Measurements from ENCODE around the gene SNAPC5. TPM values are rescaled to one million over a fixed set of nuclear protein-coding genes. Genes with fewer than 3 reads are reported as not detected.
"Not testable (repeated sequence)": the region's sequence is repeated elsewhere in the genome, so short reads cannot be mapped to it uniquely, and the experiment has no call there.

Gene SNAPC5
- total RNA-seq, 4 donors from 2014 or later = 7.8 to 31.1 (median 16.7) TPM

GRCh38 chr15:66505430-66505811, 7.9 kb upstream of the SNAPC5 start:
- WGBS, 2 donors = 0% methylated on average over 11 of the region's 13 CpGs

DNA sequence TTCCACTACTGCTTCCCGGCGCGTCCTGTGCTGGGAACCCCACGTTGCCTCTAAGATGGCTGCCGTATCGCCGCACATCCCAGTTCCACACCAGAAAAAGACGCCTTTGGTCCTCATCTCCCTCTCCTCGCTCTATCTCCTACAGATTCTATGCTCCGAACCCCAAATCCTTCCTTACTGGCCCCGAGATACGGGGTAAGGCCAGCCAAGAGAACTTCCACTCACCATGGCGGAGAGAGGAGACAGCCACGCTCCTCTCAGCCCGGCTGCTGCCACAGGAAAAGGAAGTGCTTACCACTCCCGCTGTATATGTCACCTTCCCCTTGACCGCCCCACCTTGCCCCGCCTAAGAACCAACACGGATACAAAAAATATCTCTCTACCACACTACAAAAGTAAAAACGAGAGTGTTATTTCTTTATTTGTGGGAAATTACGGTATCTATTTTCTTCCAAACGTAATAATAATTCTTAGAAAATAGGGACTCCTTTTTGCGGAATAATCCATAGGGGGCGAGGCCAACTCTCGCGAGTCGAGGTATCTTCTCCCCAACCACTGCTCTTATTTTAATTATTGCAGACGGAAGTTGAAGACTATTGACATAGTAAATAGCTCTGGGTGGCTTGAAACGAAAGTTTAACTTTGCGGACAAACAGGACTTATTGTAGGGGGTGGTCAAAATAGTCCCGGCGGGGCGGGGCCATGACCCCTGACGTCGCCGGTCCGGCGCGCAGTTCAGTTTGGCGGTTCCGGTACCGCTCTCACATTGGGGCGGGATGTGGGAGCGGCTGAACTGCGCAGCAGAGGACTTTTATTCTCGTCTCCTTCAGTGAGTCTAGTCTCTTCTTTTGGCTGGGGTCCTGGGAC, 7.2 kb upstream of the SNAPC5 start, which contains the start of the genes RPL4 and ZWILCH:
Gene RPL4 (minus strand): TSS at position 293 of the 867 bp plus-strand sequence. CDS start 65 bp downstream, at position 228.
Gene ZWILCH (plus strand): TSS at position 764 of the 867 bp plus-strand sequence. CDS start 13 bp downstream, at position 777.
- 1% methylated on average over 32 to 46 of the region's 46 CpGs for WGBS, 2 donors
- H3K9me3 ChIP-seq = no peaks in the 10 kb centered on the region
- DNase-seq = peak; percentile 21
- peaks cover 9 to 41% (median 17%) of the 10 kb centered on the region in 3 donors for H3K36me3 ChIP-seq
- peak within 1 kb of the TSS; percentile 69 to 98 (median 80) for H3K4me3 ChIP-seq
- H3K27ac ChIP-seq = peak within 1 kb of the TSS; percentile 88 to 98 (median 95)
- intact Hi-C loops (cut with DNase I) = no loop called here
- TF ChIP-seq CTCF (IDR thresholded peaks at IDR 0.05) (peak in 5 of 6 experiments; percentile 6 to 27 (median 24)), POLR2A (IDR thresholded peaks at IDR 0.05) (peak in 3 of 4 donors; percentile 83 to 96 (median 95))
- peaks cover 6 to 50% (median 27%) of the 10 kb centered on the region in 3 donors for H3K4me1 ChIP-seq
- no peaks in the 10 kb centered on the region for H3K27me3 ChIP-seq

More at GRCh38 chr15:66505430-66505811, 7.9 kb upstream of the SNAPC5 start:
- TF ChIP-seq CTCF (IDR thresholded peaks at IDR 0.05) (no peak), POLR2A (IDR thresholded peaks at IDR 0.05) (peak in 1 of 4 donors; percentile 40)
- H3K4me1 ChIP-seq = peaks cover 6 to 47% (median 27%) of the 10 kb centered on the region in 3 donors
- intact Hi-C loops (cut with DNase I) = no loop called here
- peaks cover 7 to 35% (median 11%) of the 10 kb centered on the region in 3 donors for H3K36me3 ChIP-seq
- H3K9me3 ChIP-seq = no peaks in the 10 kb centered on the region
- H3K4me3 ChIP-seq = peak overlapping the region; percentile 69 to 98 (median 80)
- no peak for DNase-seq
- H3K27ac ChIP-seq = peak overlapping the region; percentile 88 to 98 (median 95)
- no peaks in the 10 kb centered on the region for H3K27me3 ChIP-seq

GRCh38 chr15:66503780-66504562, 6.4 kb upstream of the SNAPC5 start:
- Histone ChIP-seq H3K36me3 (peaks cover 14 to 46% (median 25%) of the 10 kb centered on the region in 3 donors), H3K9me3 (no peaks in the 10 kb centered on the region), H3K4me1 (peaks cover 6 to 54% (median 27%) of the 10 kb centered on the region in 3 donors), H3K4me3 (peak overlapping the region; percentile 69 to 98 (median 80)), H3K27ac (peak overlapping the region; percentile 88 to 98 (median 95)), H3K27me3 (no peaks in the 10 kb centered on the region)
- intact Hi-C loops (cut with DNase I) = no loop called here
- DNase-seq = no peak
- no peak for TF ChIP-seq POLR2A (IDR thresholded peaks at IDR 0.05)
- TF ChIP-seq CTCF (IDR thresholded peaks at IDR 0.05) = no peak
- WGBS, 2 donors = 0 to 1% methylated on average over 12 of the region's 12 CpGs

DNA sequence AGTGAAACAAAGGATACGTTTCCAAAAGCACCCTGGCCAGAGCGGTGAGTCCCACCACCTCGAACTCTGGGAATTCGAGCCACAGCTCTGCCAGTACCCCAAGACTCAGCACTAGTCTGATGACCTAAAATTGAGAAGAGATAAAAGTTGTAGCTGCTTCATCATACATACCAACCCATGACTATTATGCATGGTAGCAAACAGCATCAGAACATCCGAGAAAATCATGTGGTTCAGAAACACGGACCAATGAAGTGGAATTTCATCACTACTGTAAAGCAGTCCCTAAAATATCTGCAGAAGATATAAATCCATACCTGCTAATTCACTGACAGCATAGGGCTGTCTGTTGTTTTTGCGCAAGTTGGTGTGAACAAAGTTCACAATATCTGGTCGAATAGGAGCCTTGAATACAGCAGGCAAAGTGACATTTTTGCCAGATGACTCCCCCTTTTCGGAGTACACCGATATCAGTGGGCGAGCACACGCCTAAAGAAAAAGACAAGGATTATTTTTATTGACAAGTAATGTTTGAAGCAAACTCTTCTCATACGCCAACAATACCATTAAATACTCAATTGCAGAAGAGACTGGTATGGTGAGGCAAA, 5.6 kb upstream of the SNAPC5 start:
- H3K27ac ChIP-seq = peak overlapping the region; percentile 88 to 98 (median 95)
- H3K36me3 ChIP-seq = peaks cover 14 to 52% (median 33%) of the 10 kb centered on the region in 3 donors
- peak overlapping the region; percentile 69 to 98 (median 80) for H3K4me3 ChIP-seq
- intact Hi-C loops (cut with DNase I); H3K9me3 ChIP-seq; H3K27me3 ChIP-seq; DNase-seq: not testable (repeated sequence)
- WGBS, 2 donors = 28 to 29% methylated on average over 13 of the region's 13 CpGs
- peaks cover 6 to 62% (median 32%) of the 10 kb centered on the region in 3 donors for H3K4me1 ChIP-seq

GRCh38 chr15:66502491-66502890, 4.9 kb upstream of the SNAPC5 start:
- no peaks in the 10 kb centered on the region for H3K27me3 ChIP-seq
- peaks cover 6 to 67% (median 36%) of the 10 kb centered on the region in 3 donors for H3K4me1 ChIP-seq
- peaks cover 14 to 55% (median 35%) of the 10 kb centered on the region in 3 donors for H3K36me3 ChIP-seq
- no peaks in the 10 kb centered on the region for H3K9me3 ChIP-seq
- no peak for TF ChIP-seq POLR2A (IDR thresholded peaks at IDR 0.05)
- TF ChIP-seq CTCF (IDR thresholded peaks at IDR 0.05) = no peak
- WGBS, 2 donors = 42 to 54% methylated on average over 10 of the region's 10 CpGs
- DNase-seq = no peak
- peak overlapping the region in 1 of 4 donors; percentile 97 for H3K27ac ChIP-seq
- peak overlapping the region in 3 of 4 donors; percentile 71 to 98 (median 88) for H3K4me3 ChIP-seq
- intact Hi-C loops (cut with DNase I) = no loop called here

GRCh38 chr15:66500346-66500745, 2.8 kb upstream of the SNAPC5 start:
- Histone ChIP-seq H3K4me1 (peaks cover 19 to 69% (median 36%) of the 10 kb centered on the region in 3 donors), H3K36me3 (peaks cover 14 to 60% (median 35%) of the 10 kb centered on the region in 3 donors), H3K27ac (peak overlapping the region in 1 of 4 donors; percentile 7)
- H3K4me3 ChIP-seq; H3K9me3 ChIP-seq; DNase-seq; H3K27me3 ChIP-seq; intact Hi-C loops (cut with DNase I): not testable (repeated sequence)
- 73 to 92% methylated on average over 3 to 7 of the region's 7 CpGs for WGBS, 2 donors

Data from esophagus squamous epithelium (tissue), 5 donors.